ENCODE data around the gene DCAF7. TPM values are rescaled to one million over a fixed set of nuclear protein-coding genes. Genes with fewer than 3 reads are reported as not detected.

Gene DCAF7
- total RNA-seq: 9.5 and 10.6 TPM in 2 replicates

- FAIRE-seq (no peak), DNase-seq (ENCODE audit: low read depth) (peak; percentile 97)
- TF ChIP-seq CTCF (IDR thresholded peaks at IDR 0.05; ENCODE audit: insufficient read depth, low read length, severe bottlenecking): no peak
- peaks cover 1% of the 10 kb centered on the region for H3K36me3 ChIP-seq (ENCODE audit: control insufficient read depth, insufficient read depth, low read length)
- H3K4me3 ChIP-seq (ENCODE audit: low read depth, low read length): peak within 1 kb of the TSS; percentile 53
- no peaks in the 10 kb centered on the region for H3K27me3 ChIP-seq (ENCODE audit: control insufficient read depth, insufficient read depth, low read length)
These were observed at the start of gene DCAF7 for GRCh38 chr17:63549946-63550816. DCAF7 (plus strand) TSS chr17:63550477; CDS start chr17:63550678, 201 bp downstream.

GRCh38 chr17:63500543-63501390 lies 49.5 kb upstream of the DCAF7 start:
- H3K4me3 ChIP-seq (ENCODE audit: low read depth, low read length): no peak overlapping the region
- no peak for FAIRE-seq
- no peak for TF ChIP-seq CTCF (IDR thresholded peaks at IDR 0.05; ENCODE audit: insufficient read depth, low read length, severe bottlenecking)
- peaks cover under 1% of the 10 kb centered on the region for H3K27me3 ChIP-seq (ENCODE audit: control insufficient read depth, insufficient read depth, low read length)
- DNase-seq (ENCODE audit: low read depth): no peak
- no peaks in the 10 kb centered on the region for H3K36me3 ChIP-seq (ENCODE audit: control insufficient read depth, insufficient read depth, low read length)

GRCh38 chr17:63503341-63503705 lies 47.0 kb upstream of the DCAF7 start:
- Histone ChIP-seq H3K36me3 (ENCODE audit: control insufficient read depth, insufficient read depth, low read length) (no peaks in the 10 kb centered on the region), H3K27me3 (ENCODE audit: control insufficient read depth, insufficient read depth, low read length) (no peaks in the 10 kb centered on the region), H3K4me3 (ENCODE audit: low read depth, low read length) (no peak overlapping the region)
- FAIRE-seq (no peak), DNase-seq (ENCODE audit: low read depth) (no peak)
- TF ChIP-seq CTCF (IDR thresholded peaks at IDR 0.05; ENCODE audit: insufficient read depth, low read length, severe bottlenecking): no peak

- no peak overlapping the region for H3K4me3 ChIP-seq (ENCODE audit: low read depth, low read length)
- FAIRE-seq: no peak
- TF ChIP-seq CTCF (IDR thresholded peaks at IDR 0.05; ENCODE audit: insufficient read depth, low read length, severe bottlenecking): no peak
- H3K27me3 ChIP-seq (ENCODE audit: control insufficient read depth, insufficient read depth, low read length): no peaks in the 10 kb centered on the region
- no peak for DNase-seq (ENCODE audit: low read depth)
- H3K36me3 ChIP-seq (ENCODE audit: control insufficient read depth, insufficient read depth, low read length): no peaks in the 10 kb centered on the region
These were observed 46.0 kb upstream of the DCAF7 start for GRCh38 chr17:63504261-63504660.

- H3K27me3 ChIP-seq (ENCODE audit: control insufficient read depth, insufficient read depth, low read length): no peaks in the 10 kb centered on the region
- DNase-seq (ENCODE audit: low read depth): no peak
- TF ChIP-seq CTCF (IDR thresholded peaks at IDR 0.05; ENCODE audit: insufficient read depth, low read length, severe bottlenecking): no peak
- H3K4me3 ChIP-seq (ENCODE audit: low read depth, low read length): no peak overlapping the region
- H3K36me3 ChIP-seq (ENCODE audit: control insufficient read depth, insufficient read depth, low read length): no peaks in the 10 kb centered on the region
- FAIRE-seq: no peak
These were observed 44.9 kb upstream of the DCAF7 start for GRCh38 chr17:63505341-63505740.
